Measurements from ENCODE around the gene ARHGEF17. TPM values are rescaled to one million over a fixed set of nuclear protein-coding genes. Genes with fewer than 3 reads are reported as not detected.

The ARHGEF17 gene
- total RNA-seq, 1 donor from 2014 or later, result 52.0 TPM

GRCh38 chr11:73340164-73340563, 32.1 kb downstream of the ARHGEF17 start:
- DNase-seq, result no peak
- ATAC-seq, result no peak
- intact Hi-C loops (cut with micrococcal nuclease), result no loop called here

- ATAC-seq (peak; percentile 44), DNase-seq (no peak)
- intact Hi-C loops (cut with micrococcal nuclease), result no loop called here
These were observed 34.6 kb downstream of the ARHGEF17 start for GRCh38 chr11:73342633-73343032.

- ATAC-seq (peak; percentile 8), DNase-seq (no peak)
- intact Hi-C loops (cut with micrococcal nuclease), result no loop called here
These were observed 35.2 kb downstream of the ARHGEF17 start for GRCh38 chr11:73343076-73343873.

GRCh38 chr11:73344191-73344607, 36.1 kb downstream of the ARHGEF17 start:
- DNase-seq (peak; percentile 66), ATAC-seq (peak; percentile 53)

DNA sequence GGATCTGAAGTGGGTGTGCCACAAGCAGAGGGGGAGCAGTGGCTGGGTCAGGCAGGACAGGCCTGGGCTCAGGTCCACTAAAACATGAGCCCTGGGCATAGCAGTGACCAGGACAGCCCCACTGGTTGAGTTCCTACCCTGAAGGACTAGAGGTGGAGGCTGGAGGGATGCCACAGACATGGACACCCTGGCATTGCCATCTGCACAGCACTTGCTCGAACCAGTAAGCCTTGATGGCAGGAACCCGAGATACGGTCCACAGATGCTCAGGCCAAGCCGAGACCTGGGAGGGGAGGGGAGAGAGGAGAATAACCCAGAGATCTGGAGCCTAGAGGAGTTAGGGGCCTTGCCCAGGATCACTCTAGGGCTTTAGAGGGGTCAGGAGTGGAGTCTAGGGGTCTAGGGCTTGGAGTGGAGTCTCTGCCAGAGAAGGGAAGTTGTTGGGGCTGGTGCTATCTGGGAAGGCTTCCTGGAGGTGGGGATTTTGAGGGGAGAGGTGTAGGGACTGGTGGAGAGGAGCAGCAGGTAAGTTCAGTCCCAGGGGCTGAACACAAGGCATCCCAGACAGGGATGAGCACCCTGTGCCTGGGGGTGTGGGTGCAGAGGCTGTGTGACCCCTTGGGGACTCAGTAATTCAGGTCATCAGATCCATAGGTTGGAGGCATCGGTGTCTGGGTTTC, 37.5 kb downstream of the ARHGEF17 start:
- ATAC-seq, result no peak
- no peak for DNase-seq
- intact Hi-C loops (cut with micrococcal nuclease), result no loop called here

More at GRCh38 chr11:73344191-73344607, 36.1 kb downstream of the ARHGEF17 start:
- intact Hi-C loops (cut with micrococcal nuclease), result no loop called here

DNA sequence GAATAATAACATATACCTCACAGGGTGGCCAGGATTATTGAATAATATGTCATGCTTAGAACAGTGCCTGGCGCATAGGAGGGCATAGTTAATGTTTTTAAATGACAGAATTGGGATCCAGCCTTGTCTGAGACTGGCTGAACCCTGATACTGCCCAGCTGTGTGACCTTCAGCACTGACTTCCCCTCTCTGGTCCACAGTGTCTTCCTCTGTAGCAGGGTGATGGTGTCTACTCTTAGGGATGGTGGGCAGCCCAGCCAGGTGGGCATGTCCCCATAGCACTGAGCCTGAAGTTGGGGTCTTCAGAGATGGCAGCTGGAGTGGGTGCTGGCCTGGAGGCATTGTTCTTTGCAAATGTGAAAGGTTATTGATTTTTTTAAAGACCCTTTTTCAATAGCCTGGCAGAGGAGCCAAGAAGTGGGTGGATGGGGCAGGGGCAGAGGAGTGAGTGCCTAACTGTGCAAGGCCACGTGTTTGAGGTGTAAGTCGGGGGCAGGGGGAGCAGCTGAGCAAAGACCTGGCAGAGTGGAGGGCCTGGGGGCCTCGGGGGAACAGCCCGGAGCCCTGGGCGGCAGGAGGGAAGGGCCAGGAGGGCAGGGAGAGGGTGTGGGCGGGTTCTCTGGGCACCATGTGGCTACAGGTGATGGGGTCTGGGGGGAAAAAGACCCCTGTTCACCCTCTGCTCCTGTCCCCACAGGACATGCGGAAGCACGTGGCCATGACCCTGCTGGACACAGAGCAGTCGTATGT, 38.3 kb downstream of the ARHGEF17 start:
- intact Hi-C loops (cut with micrococcal nuclease), result no loop called here
- no peak for DNase-seq
- no peak for ATAC-seq

DNA sequence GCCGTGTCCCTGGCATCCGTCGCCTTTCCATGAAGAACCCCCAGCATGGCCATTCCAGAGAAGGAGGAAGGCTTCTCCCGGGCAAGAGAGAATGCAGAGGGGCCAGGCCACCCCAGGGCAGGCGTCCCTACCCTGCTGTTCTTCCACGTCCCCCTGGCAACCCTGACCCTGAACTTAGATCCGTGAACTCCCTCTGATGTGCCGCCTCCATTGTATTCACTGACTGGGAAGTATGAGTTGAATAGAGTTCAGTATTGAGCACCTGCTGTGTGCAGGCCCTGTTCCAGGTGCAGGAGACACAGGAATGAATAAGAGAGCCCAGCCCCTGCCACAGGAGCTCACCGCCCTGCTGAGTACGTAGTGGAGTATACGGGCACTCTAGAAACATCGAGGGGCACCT, 39.0 kb downstream of the ARHGEF17 start:
- DNase-seq (no peak), ATAC-seq (no peak)
- intact Hi-C loops (cut with micrococcal nuclease), result no loop called here

- intact Hi-C loops (cut with micrococcal nuclease), result no loop called here
- DNase-seq (no peak), ATAC-seq (no peak)
These were observed 40.8 kb downstream of the ARHGEF17 start for GRCh38 chr11:73348838-73349237.

DNA sequence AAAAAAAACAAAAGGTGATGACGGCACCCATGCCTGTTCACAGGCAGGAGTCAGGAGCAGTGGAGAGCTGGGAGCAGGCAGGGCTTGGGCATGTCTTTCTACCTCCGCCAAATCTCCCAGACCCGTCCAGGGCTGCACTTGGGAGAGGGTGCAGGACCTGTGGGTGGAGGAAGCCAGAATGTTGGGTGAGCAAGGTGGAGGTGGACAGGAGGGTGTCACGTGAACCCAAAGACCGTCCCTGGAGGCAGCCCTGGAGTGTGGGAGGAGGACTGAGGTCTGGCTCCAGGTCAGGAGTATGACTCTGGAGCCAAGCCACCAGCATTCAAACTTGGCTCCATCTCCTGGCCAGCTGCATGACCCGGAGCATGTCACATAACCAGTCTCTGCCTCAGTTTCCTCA, 41.6 kb downstream of the ARHGEF17 start:
- ATAC-seq (peak; percentile 12), DNase-seq (no peak)
- intact Hi-C loops (cut with micrococcal nuclease), result no loop called here

DNA sequence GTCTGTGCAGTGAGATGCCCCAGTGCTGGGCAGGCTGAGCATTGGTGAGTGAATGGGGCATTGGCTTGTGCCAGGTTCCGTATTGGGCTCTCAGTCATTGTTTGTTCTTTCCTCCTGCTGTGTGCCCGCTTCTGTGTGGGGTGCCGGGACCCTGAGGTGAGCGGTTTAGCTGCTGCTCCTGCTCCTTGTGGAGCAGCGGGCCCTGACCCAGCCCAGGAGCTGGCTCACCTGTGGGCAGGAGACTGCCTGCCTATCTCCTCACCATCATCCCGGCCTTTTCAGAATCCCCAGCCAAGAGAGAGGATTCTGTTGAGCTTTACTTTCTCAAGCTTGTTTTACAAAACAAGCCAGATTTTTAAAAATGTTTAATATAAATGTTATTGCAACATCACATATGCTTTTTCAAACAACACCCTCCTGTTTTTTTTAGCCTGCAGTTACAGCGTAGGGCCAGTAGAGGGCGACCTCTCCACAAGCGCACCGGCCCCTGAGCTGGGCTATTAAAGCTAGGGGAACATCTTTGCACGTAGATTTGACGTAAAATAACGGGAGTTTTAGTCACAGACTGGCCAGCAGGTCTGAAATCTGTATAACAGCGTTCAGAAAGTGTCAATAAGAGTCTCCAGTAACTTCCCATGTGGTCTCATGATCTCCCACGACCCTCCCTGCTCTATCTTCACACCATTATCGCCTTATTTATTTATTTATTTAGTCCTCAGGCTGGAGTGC, 43.0 kb downstream of the ARHGEF17 start:
- ATAC-seq, result peak; percentile 58
- intact Hi-C loops (cut with micrococcal nuclease), result no loop called here
- DNase-seq, result peak; percentile 55

GRCh38 chr11:73353422-73353821, 45.3 kb downstream of the ARHGEF17 start:
- ATAC-seq (no peak), DNase-seq (no peak)
- intact Hi-C loops (cut with micrococcal nuclease), result no loop called here

GRCh38 chr11:73355109-73355508, 47.0 kb downstream of the ARHGEF17 start:
- ATAC-seq (no peak), DNase-seq (no peak)
- intact Hi-C loops (cut with micrococcal nuclease), result no loop called here

GRCh38 chr11:73356979-73357860, 49.1 kb downstream of the ARHGEF17 start:
- no peak for DNase-seq
- intact Hi-C loops (cut with micrococcal nuclease), result no loop called here
- no peak for ATAC-seq

DNA sequence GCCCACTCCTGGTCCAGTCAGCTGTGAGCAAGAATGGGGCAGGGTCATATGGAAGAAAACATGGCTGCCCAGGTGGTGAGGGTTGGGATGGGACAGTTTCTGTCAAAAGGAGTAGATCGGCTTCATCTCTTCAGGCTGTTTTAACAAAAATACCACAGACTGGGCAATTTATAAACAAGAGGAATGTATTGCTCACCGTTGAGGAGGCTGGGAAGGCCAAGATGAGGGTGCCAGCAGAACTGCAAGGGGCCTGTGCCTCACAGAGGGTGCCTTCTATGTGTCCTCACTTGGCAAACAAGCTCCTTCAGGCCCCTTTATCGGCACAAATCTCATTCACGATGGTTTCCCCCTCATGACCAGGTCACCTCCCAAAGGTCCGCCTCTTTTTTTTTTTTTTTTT, 50.0 kb downstream of the ARHGEF17 start:
- ATAC-seq, result no peak
- DNase-seq, result no peak
- intact Hi-C loops (cut with micrococcal nuclease), result no loop called here

DNA sequence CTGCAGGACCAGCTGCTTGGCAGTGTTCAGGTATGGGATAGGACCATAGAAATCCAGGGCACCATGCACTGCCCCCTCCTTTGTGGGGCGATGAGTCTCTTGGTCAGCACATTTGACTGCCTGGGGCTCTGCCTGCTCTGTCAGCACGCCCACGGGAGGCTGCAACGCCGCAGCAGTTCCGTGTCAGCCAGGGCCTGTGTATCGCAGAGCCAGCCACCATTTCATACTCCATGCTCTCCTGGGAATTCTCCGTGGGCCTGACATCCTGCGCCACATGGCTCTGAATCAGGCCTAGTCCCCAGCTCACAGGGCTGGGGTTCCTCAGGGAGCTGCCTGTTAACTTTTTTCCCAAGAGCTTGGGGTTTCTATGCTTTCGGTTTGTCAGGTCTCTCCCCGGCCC, 51.3 kb downstream of the ARHGEF17 start:
- DNase-seq, result peak; percentile 74
- intact Hi-C loops (cut with micrococcal nuclease), result no loop called here
- peak; percentile 83 for ATAC-seq

DNA sequence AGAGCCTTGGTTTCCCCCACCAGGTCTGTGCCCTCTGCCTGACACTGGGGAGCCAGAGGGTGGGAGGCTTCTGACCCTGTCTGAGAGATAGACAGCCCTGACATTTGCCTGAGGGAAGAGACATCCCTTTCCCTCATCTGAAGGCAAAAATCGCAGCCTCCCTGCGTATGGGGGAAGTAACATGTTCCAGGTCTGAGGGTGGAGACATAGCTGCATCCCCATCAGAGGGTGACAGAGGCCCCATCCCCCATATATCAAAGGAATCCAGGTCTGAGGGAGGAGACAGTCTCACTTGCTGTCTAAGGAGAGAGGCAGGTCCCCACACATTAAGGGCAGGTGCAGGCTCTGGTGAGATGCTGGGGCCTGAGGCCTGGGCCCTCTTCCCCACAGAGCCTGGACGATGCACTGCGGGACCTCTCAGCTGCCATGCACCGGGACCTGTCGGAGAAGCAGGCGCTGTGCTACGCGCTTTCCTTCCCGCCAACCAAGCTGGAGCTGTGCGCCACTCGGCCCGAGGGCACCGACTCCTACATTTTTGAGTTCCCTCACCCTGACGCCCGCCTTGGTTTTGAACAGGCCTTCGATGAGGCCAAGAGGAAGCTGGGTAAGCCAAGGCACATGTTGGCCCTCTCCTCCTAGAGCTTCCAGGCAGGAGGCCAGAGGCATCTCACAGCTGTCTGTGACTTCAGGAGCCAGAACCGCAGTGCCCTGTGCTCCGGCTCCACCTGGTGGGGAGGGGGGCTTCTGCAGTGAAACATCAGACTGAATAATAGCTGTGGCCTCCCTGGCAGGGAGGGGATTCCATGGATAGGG, 52.1 kb downstream of the ARHGEF17 start:
- DNase-seq (no peak), ATAC-seq (peak; percentile 17)
- intact Hi-C loops (cut with micrococcal nuclease), result no loop called here

DNA sequence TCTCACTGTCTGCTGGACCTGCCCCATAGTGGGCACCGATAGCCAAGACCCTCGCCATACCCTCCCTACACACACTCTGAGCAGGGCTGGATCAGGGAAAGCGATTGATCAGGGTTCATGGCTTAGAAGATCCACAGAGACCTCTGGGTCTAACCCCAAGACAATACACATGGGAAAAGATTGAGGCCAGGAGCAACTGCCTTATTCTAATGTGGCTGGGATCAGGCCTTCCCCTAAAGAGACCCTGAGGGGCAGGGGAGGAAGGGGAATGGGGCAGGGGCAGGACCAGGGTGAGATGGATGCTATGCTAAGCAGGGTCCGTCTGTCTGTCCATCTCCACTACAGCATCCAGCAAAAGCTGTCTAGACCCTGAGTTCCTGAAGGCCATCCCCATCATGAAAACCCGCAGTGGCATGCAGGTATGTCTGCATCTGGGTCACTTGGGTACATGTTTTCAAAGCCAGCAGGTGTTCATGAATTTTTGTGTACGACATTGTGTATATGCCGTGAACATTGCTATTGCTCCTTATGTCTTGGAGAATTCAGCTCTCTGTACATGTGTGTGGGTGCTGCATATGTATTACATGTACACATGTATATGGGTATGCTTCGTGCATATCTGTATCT, 52.8 kb downstream of the ARHGEF17 start:
- no peak for ATAC-seq
- no peak for DNase-seq
- intact Hi-C loops (cut with micrococcal nuclease), result no loop called here
